Activated CD4-positive, alpha-beta T cell treated with anti-CD3 and anti-CD28 coated beads, Interleukin-2, amount 10 ng/mL, durations not matched to agents 7 days and 5 days (primary cell): ENCODE data around the gene KCNG1. TPM values are rescaled to one million over a fixed set of nuclear protein-coding genes. Genes with fewer than 3 reads are reported as not detected.

Source experiments
- CTCF ChIA-PET: fragments of 350-600 bp; sonication (Branson Sonifier 250); formaldehyde crosslinking; loops from one replicate; lab custom pipeline; 2021; ENCODE audit warnings: antibody characterized with exemption; lab: Charles Lee
- POLR2A ChIA-PET: fragments of 350-600 bp; sonication (Branson Sonifier 250); formaldehyde crosslinking; loops from one replicate; lab custom pipeline; 2021; ENCODE audit warnings: antibody characterized with exemption; lab: Charles Lee
- DNase-seq: peaks from one replicate; pipeline ENCODE4 v3.0.0-alpha.2; 2020
- H3K27ac Mint-ChIP-seq: one replicate; pipeline ENCODE4 v1.8.0; 2021; ENCODE audit warnings: mild to moderate bottlenecking, moderate library complexity, mixed read lengths
- H3K27me3 Mint-ChIP-seq: one replicate; pipeline ENCODE4 v1.8.0; 2021; ENCODE audit warnings: mixed read lengths
- H3K36me3 Mint-ChIP-seq: one replicate; pipeline ENCODE4 v1.8.0; 2021; ENCODE audit warnings: low read depth, mixed read lengths
- H3K4me1 Mint-ChIP-seq: one replicate; pipeline ENCODE4 v1.8.0; 2021; ENCODE audit warnings: mixed read lengths
- H3K4me3 Mint-ChIP-seq: one replicate; pipeline ENCODE4 v1.8.0; 2021; ENCODE audit warnings: mild to moderate bottlenecking, moderate library complexity, mixed read lengths
- H3K9me3 Mint-ChIP-seq: one replicate; pipeline ENCODE4 v1.8.0; 2021; ENCODE audit warnings: mixed read lengths
- total RNA-seq, 2 experiments: library from RNA; stranded (reverse); gene quantifications; one replicate each; pipeline ENCODE4 v1.2.3, GENCODE V29; 2021

KCNG1 gene
- total RNA-seq, 2 experiments from 2014 or later: not detected

DNA sequence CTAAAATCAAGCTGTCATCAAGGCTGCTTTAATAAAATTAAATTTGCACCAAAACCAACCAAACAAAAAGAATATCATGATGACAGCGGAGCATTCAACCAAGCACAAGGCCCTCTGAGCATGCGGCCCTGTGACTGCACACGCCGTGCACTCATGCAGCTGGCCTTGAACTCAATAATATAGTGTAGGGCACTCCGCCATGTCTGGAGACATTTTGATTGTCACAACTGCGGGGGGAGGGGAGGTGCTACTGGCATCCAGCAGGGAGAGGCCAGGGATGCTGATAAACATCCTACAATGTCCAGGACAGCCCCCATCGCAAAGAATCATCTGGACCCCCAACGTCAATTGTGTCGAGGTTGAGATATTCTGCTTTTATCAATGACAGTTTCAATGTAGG, 54.6 kb downstream of the KCNG1 start:
- POLR2A ChIA-PET: no interaction called here
- Mint-ChIP-seq H3K9me3 (no peaks in the 10 kb centered on the region), H3K36me3 (no peaks in the 10 kb centered on the region), H3K27me3 (no peaks in the 10 kb centered on the region), H3K4me3 (no peak overlapping the region), H3K27ac (no peak overlapping the region), H3K4me1 (no peaks in the 10 kb centered on the region)
- CTCF ChIA-PET: no interaction called here
- no peak for DNase-seq

DNA sequence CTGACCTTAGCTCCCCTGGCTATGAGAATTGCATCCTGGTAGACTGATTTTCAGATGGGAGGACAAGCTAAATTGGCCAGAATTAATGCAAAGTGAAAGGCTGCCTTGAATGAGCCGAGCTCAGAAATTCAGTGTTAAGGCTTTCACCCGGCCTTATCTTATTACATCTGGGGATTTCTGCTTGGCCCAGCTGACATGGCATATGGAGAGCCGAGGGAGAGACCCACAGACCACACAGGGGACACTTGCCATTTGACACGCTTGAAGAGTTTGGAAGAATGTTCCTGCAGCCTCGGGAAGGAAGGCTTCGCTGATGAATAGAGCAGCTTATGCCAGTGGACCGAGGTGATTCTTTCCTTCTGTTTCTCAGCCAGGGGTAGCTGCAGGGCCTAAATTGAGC, 55.3 kb downstream of the KCNG1 start:
- POLR2A ChIA-PET: no interaction called here
- Mint-ChIP-seq H3K27ac (no peak overlapping the region), H3K27me3 (no peaks in the 10 kb centered on the region), H3K9me3 (no peaks in the 10 kb centered on the region), H3K36me3 (no peaks in the 10 kb centered on the region), H3K4me3 (no peak overlapping the region), H3K4me1 (no peaks in the 10 kb centered on the region)
- no peak for DNase-seq
- CTCF ChIA-PET: interaction anchor here (1.1 kb wide), 1 partner anchor 173 kb away, joined by 6 read pairs; no protein-coding TSS in a partner anchor

DNA sequence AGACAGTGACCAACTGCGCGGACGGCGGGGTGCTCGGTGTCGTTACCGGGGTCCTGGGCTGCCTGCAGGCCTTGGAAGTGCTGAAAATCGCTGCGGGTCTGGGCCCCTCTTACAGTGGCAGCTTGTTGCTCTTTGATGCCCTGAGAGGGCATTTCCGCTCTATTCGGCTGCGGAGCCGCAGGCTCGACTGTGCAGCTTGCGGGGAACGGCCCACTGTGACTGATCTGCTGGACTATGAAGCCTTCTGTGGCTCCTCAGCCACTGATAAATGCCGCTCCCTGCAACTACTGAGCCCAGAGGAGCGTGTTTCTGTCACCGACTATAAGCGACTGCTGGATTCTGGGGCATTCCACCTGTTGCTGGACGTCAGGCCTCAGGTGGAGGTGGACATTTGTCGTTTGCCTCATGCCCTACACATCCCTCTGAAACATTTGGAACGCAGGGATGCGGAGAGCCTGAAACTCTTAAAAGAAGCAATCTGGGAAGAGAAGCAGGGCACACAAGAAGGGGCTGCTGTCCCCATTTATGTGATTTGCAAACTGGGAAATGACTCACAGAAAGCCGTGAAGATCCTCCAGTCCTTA, 63.3 kb downstream of the KCNG1 start:
- peak overlapping the region; percentile 57 for H3K27ac Mint-ChIP-seq
- POLR2A ChIA-PET: no interaction called here
- H3K4me1 Mint-ChIP-seq: peaks cover 43% of the 10 kb centered on the region
- H3K36me3 Mint-ChIP-seq: peaks cover 6% of the 10 kb centered on the region
- no peaks in the 10 kb centered on the region for H3K27me3 Mint-ChIP-seq
- no peaks in the 10 kb centered on the region for H3K9me3 Mint-ChIP-seq
- DNase-seq: no peak
- peak overlapping the region; percentile 87 for H3K4me3 Mint-ChIP-seq
- CTCF ChIA-PET: interaction anchor here (0.5 to 1.3 kb wide), 5 partner anchors 11 to 1071 kb away, joined by 3 read pairs; partner anchors contain the start of gene BCAS4

DNA sequence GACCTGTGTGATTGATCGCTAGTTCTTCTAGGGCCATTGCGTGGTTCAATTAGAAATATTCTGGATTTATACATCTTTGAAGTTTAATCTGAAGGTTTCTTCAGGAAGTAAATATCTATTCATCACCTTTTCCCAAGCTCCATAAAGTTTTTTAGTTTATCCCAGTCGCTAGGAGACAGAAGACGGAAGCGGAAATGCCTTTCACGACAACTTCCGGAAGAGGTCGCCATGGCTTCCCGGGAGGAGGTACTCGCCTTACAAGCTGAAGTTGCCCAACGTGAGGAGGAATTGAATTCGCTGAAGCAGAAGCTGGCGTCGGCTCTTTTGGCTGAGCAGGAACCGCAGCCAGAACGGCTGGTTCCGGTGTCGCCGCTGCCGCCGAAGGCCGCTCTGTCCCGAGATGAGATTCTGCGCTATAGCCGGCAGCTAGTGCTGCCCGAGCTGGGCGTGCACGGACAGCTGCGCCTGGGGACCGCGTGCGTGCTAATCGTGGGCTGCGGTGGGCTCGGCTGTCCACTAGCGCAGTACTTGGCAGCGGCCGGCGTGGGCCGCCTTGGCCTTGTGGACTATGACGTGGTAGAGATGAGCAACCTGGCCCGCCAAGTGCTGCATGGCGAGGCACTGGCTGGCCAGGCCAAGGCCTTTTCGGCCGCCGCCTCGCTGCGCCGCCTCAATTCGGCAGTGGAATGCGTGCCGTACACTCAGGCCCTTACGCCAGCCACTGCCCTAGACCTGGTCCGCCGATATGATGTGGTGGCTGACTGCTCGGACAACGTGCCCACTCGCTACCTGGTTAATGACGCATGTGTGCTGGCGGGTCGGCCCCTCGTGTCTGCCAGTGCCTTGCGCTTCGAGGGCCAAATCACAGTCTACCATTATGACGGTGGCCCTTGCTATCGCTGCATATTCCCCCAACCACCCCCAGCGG, 64.0 kb downstream of the KCNG1 start, which contains the start of gene MOCS3:
Gene MOCS3 (plus strand): TSS at position 204 of the 928 bp plus-strand sequence. CDS start 25 bp downstream, at position 229.
- no peaks in the 10 kb centered on the region for H3K9me3 Mint-ChIP-seq
- peaks cover 48% of the 10 kb centered on the region for H3K4me1 Mint-ChIP-seq
- CTCF ChIA-PET: interaction anchor here (0.9 to 2.6 kb wide), 10 partner anchors 13 to 169 kb away, joined by 3 to 25 read pairs (median 5); partner anchors contain the start of genes ADNP and BCAS4
- POLR2A ChIA-PET: interaction anchor here (1.4 kb wide), 1 partner anchor 168 kb away, joined by 5 read pairs; no protein-coding TSS in a partner anchor
- H3K27me3 Mint-ChIP-seq: no peaks in the 10 kb centered on the region
- peak within 1 kb of the TSS; percentile 87 for H3K4me3 Mint-ChIP-seq
- H3K36me3 Mint-ChIP-seq: peaks cover 7% of the 10 kb centered on the region
- peak within 1 kb of the TSS; percentile 96 for H3K27ac Mint-ChIP-seq
- DNase-seq: peak; percentile 91

DNA sequence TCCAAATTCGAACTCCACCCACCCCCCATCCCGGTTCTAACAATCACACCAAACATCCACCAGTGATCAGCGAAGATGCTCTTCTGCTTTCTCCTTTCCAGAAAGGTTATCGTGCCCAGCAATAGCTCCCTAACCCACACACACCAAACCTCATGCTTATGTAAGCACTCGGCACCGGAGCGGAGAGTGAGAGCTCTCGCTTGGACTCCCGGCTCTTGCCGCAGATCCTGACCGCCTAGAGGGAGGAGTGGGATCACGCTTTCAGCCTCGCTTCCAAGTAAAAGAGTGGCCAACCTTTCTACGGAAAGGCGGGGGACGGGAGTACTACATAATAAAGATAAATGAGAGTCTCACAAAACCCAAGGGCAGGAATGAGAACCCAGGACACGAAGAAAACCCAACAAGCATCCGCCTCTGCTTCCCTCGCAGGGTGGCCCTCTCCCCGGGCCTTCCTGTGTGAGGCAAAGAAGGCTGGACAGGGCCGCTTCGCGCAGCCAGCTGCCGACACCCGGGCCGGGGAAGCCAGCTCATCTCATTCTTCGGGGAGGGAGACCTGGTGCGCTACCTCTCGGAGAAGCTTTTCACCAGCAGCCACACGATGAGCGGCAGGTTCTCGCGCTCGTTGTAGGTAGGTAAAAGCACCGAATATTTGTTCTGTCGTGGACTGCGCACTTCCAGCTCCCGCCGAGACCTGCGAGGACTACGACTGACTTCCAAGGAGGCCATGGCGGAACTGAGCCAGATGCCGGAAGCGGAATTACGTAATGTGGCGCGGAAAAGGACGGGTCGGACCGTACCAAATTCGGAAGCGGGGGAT, 64.9 kb downstream of the KCNG1 start, which contains the start of gene DPM1:
Gene DPM1 (minus strand): TSS at position 735 of the 817 bp plus-strand sequence. CDS start 9 bp downstream, at position 726.
- CTCF ChIA-PET: interaction anchor here (0.9 to 2.6 kb wide), 9 partner anchors 12 to 168 kb away, joined by 3 to 25 read pairs (median 5); partner anchors contain the start of genes ADNP and BCAS4
- H3K4me3 Mint-ChIP-seq: peak within 1 kb of the TSS; percentile 87
- H3K36me3 Mint-ChIP-seq: peaks cover 15% of the 10 kb centered on the region
- no peaks in the 10 kb centered on the region for H3K27me3 Mint-ChIP-seq
- peak; percentile 92 for DNase-seq
- H3K27ac Mint-ChIP-seq: peak within 1 kb of the TSS; percentile 96
- H3K9me3 Mint-ChIP-seq: no peaks in the 10 kb centered on the region
- H3K4me1 Mint-ChIP-seq: peaks cover 51% of the 10 kb centered on the region
- POLR2A ChIA-PET: interaction anchor here (0.6 to 1.4 kb wide), 3 partner anchors 26 to 569 kb away, joined by 3 to 5 read pairs (median 3); partner anchors contain the start of gene ADNP

DNA sequence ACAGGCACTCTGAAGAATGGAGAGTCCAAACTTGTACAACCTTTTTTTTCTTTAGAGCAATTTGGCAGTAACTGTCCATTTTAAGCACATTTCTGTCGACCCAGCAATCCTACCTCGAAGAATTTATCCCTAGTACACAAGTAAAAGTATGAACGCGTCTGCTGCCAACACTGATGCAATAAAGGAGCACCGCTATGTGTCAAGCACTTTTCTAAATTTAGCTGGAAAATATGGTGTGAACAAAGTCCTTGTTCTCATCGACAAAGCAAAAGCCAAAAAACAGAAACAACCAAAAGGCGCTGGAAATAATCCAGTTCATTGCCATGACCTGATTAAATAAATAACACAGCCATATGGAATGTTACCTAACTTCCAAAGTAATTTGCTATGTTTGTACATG, 65.6 kb downstream of the KCNG1 start:
- Mint-ChIP-seq H3K4me3 (peak overlapping the region; percentile 87), H3K27me3 (no peaks in the 10 kb centered on the region)

DNA sequence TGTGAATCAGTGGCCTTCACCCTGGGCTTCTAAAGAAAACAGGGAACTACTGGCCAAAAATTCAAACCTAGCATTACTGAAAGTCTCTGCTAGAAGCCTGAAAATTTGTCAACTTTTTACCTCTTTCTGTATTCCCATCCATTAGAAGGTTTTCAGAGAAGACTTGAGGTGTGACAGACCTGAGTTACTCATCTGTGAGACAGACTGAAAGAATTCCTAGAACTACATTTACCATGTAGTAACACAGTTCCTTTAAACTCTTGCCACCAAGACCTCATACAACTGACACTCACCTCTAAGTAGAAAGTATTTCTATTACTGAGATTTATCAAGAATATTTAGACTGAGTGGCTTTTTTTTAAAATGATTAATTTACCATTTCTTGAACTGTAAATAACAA, 69.1 kb downstream of the KCNG1 start:
- no peak overlapping the region for H3K4me3 Mint-ChIP-seq
- H3K36me3 Mint-ChIP-seq: peaks cover 31% of the 10 kb centered on the region
- no peaks in the 10 kb centered on the region for H3K9me3 Mint-ChIP-seq
- no peak overlapping the region for H3K27ac Mint-ChIP-seq
- CTCF ChIA-PET: interaction anchor here (1.1 kb wide), 1 partner anchor 22 kb away, joined by 3 read pairs; the partner anchor contains the start of gene ADNP
- no peaks in the 10 kb centered on the region for H3K27me3 Mint-ChIP-seq
- DNase-seq: no peak
- H3K4me1 Mint-ChIP-seq: peaks cover 33% of the 10 kb centered on the region
- POLR2A ChIA-PET: no interaction called here

More for the DNA sequence above, 65.6 kb downstream of the KCNG1 start:
- no peak for DNase-seq
- CTCF ChIA-PET: interaction anchor here (1.3 to 2.6 kb wide), 4 partner anchors 11 to 163 kb away, joined by 5 to 25 read pairs (median 10); partner anchors contain the start of genes ADNP and BCAS4
- H3K4me1 Mint-ChIP-seq: peaks cover 52% of the 10 kb centered on the region
- peak overlapping the region; percentile 96 for H3K27ac Mint-ChIP-seq
- no peaks in the 10 kb centered on the region for H3K9me3 Mint-ChIP-seq
- POLR2A ChIA-PET: interaction anchor here (0.9 kb wide), 1 partner anchor 26 kb away, joined by 3 read pairs; the partner anchor contains the start of gene ADNP
- peaks cover 18% of the 10 kb centered on the region for H3K36me3 Mint-ChIP-seq

Other genes with a start within 250 kb of the KCNG1 start
- 10 to 100 TPM in 1 of 2 experiments, 1 to 10 TPM in 1; 7.4 to 10.6 TPM for gene BCAS4, start 228.0 kb downstream of the KCNG1 start, total RNA-seq
- 10 to 100 TPM; 70.7 to 90.4 TPM for gene ADNP, start 91.7 kb downstream of the KCNG1 start, total RNA-seq
- gene DPM1, start 64.6 kb downstream of the KCNG1 start, total RNA-seq: 10 to 100 TPM; 45.6 to 46.2 TPM
- 1 to 10 TPM; 4.2 to 5.1 TPM for gene MOCS3, start 64.3 kb downstream of the KCNG1 start, total RNA-seq